UCSD-AML1 (cell line): Measurements from ENCODE around the gene ADAMTS17.
A peak's percentile ranks its signal among the peaks of the same experiment; 100 is the strongest.
"Not testable (repeated sequence)": the region's sequence is repeated elsewhere in the genome, so short reads cannot be mapped to it uniquely, and the experiment has no call there.

Experiments used
- DNase-seq: peaks from one replicate; lab custom pipeline; 2025; ENCODE audit not compliant: unreplicated experiment; lab: John Stamatoyannopoulos, UW

The ADAMTS17 gene

GRCh38 chr15:100339451-100339850, 2.3 kb downstream of the ADAMTS17 start:
- not testable (repeated sequence) for DNase-seq

- peak; percentile 35 for DNase-seq
These were observed 2.8 kb downstream of the ADAMTS17 start for GRCh38 chr15:100338971-100339444.

GRCh38 chr15:100338247-100338646, 3.5 kb downstream of the ADAMTS17 start:
- DNase-seq = no peak

- DNase-seq = no peak
These were observed 4.4 kb downstream of the ADAMTS17 start for GRCh38 chr15:100337096-100338044.

- DNase-seq = no peak
These were observed 5.7 kb downstream of the ADAMTS17 start for GRCh38 chr15:100336061-100336460.

GRCh38 chr15:100335335-100335999, 6.3 kb downstream of the ADAMTS17 start:
- DNase-seq = no peak

- no peak for DNase-seq
These were observed 6.9 kb downstream of the ADAMTS17 start for GRCh38 chr15:100334905-100335304.

GRCh38 chr15:100334456-100334855, 7.3 kb downstream of the ADAMTS17 start:
- no peak for DNase-seq

GRCh38 chr15:100334015-100334414, 7.8 kb downstream of the ADAMTS17 start:
- DNase-seq = no peak

GRCh38 chr15:100333236-100333635, 8.5 kb downstream of the ADAMTS17 start:
- DNase-seq = no peak

GRCh38 chr15:100332721-100333120, 9.1 kb downstream of the ADAMTS17 start:
- DNase-seq = no peak

GRCh38 chr15:100332231-100332630, 9.5 kb downstream of the ADAMTS17 start:
- DNase-seq = no peak

- no peak for DNase-seq
These were observed 11.1 kb downstream of the ADAMTS17 start for GRCh38 chr15:100330629-100331215.

GRCh38 chr15:100330221-100330620, 11.6 kb downstream of the ADAMTS17 start:
- DNase-seq = no peak

GRCh38 chr15:100328796-100329195, 13.0 kb downstream of the ADAMTS17 start:
- no peak for DNase-seq

- DNase-seq = no peak
These were observed 22.9 kb downstream of the ADAMTS17 start for GRCh38 chr15:100318880-100319279.

GRCh38 chr15:100314809-100315400, 26.9 kb downstream of the ADAMTS17 start:
- DNase-seq = no peak

GRCh38 chr15:100311833-100312476, 29.8 kb downstream of the ADAMTS17 start:
- no peak for DNase-seq

GRCh38 chr15:100311154-100311625, 30.6 kb downstream of the ADAMTS17 start:
- no peak for DNase-seq

GRCh38 chr15:100310513-100311153, 31.1 kb downstream of the ADAMTS17 start:
- DNase-seq = no peak
